Sigmoid colon (tissue), 7 donors: ENCODE measurements around the gene SLC38A3. TPM values are rescaled to one million over a fixed set of nuclear protein-coding genes. Genes with fewer than 3 reads are reported as not detected.

ENCODE experiments used
- DNase-seq: peaks from one replicate; pipeline ENCODE4 v3.0.0-alpha.2; 2019
- H3K27ac ChIP-seq, 4 donors: fragments of 200-600 bp; sonication (generic); one replicate each; pipeline ENCODE4 v1.5.1; 2016 to 2019; ENCODE audit warnings: mild to moderate bottlenecking in 1 of 4
- H3K27me3 ChIP-seq, 3 donors: fragments of 200-600 bp; sonication (generic); one replicate each; pipeline ENCODE4 v1.5.1; 2019; ENCODE audit warnings: mild to moderate bottlenecking in 1 of 3
- H3K36me3 ChIP-seq, 4 donors: fragments of 200-600 bp; sonication (generic); one replicate each; pipeline ENCODE4 v1.5.1; 2016 to 2019
- H3K4me1 ChIP-seq, 4 donors: fragments of 200-600 bp; sonication (generic); one replicate each; pipeline ENCODE4 v1.5.1; 2017 to 2019
- H3K4me3 ChIP-seq, 4 donors: fragments of 200-600 bp; sonication (generic); one replicate each; pipeline ENCODE4 v1.5.1; 2017 to 2019; ENCODE audit warnings: mild to moderate bottlenecking in 2 of 4, moderate library complexity in 1 of 4
- H3K9me3 ChIP-seq, 4 donors: fragments of 200-600 bp in 3 of 4; sonication (generic) in 3 of 4; one replicate each; pipeline versions ENCODE4 v1.5.1 to v1.6.1; 2013 to 2019
- CTCF ChIP-seq, 4 experiments: fragments of 450-650 bp in 3 of 4; fragments of 200-600 bp in 1 of 4; IDR thresholded peaks; one replicate each; pipeline ENCODE4 v1.5.1; 2016 to 2019; ENCODE audit warnings: antibody characterized with exemption in 4 of 4, mild to moderate bottlenecking in 3 of 4, moderate library complexity in 2 of 4
- EP300 ChIP-seq, 4 donors: sonication (generic); formaldehyde crosslinking; IDR thresholded peaks; one replicate each; pipeline ENCODE4 v1.6.1; 2017; ENCODE audit warnings: antibody characterized with exemption in 4 of 4
- POLR2A ChIP-seq, 2 donors: fragments of 450-650 bp; IDR thresholded peaks; one replicate each; pipeline ENCODE4 v1.6.1; 2016; ENCODE audit warnings: antibody characterized with exemption in 2 of 2, mild to moderate bottlenecking in 2 of 2, moderate library complexity in 2 of 2
- POLR2AphosphoS5 ChIP-seq, 4 donors: sonication (generic); formaldehyde crosslinking; IDR thresholded peaks; one replicate each; pipeline ENCODE4 v1.6.1; 2017; ENCODE audit warnings: antibody characterized with exemption in 4 of 4
- WGBS, 2 donors: extraction: QIAGEN DNeasy Blood & Tissue Kit; methylation state at CpG; one replicate each; pipeline ENCODE4 v1.1.7; 2013; 5-methylcytosine and 5-hydroxymethylcytosine counted together
- intact Hi-C: fragments of 100-400 bp; cut with DNase I; formaldehyde crosslinking; loops from one replicate; pipeline ENCODE4 v1.15.1; 2023
- polyA plus RNA-seq, 3 donors: library from polyadenylated mRNA; stranded (reverse); fragments of 200-250 nt; gene quantifications; one replicate each; pipeline ENCODE4 v1.2.3, GENCODE V29; 2013
- total RNA-seq, 4 donors: library from RNA; depleted of rRNA; stranded (reverse); fragments of >200 nt; gene quantifications; one replicate each; pipeline ENCODE4 v1.1.0, GENCODE V29; 2016
- donor health status: healthy with polysubstance abuse.
- donor health status: Bipolar disorder and iron deficiency.
- donor health status: healthy.

Gene SLC38A3
- total and polyA plus RNA-seq, 7 donors = 0.07 to 0.28 TPM; not detected in 5

GRCh38 chr3:50193286-50193685 lies 11.8 kb upstream of the SLC38A3 start:
- no peaks in the 10 kb centered on the region for H3K36me3 ChIP-seq
- H3K27me3 ChIP-seq = peaks cover 22 to 54% (median 33%) of the 10 kb centered on the region in 3 donors
- TF ChIP-seq EP300 (IDR thresholded peaks at IDR 0.05) (no peak), CTCF (IDR thresholded peaks at IDR 0.05) (no peak), POLR2AphosphoS5 (IDR thresholded peaks at IDR 0.05) (no peak), POLR2A (IDR thresholded peaks at IDR 0.05) (no peak)
- peaks cover 0 to 28% (median 25%) of the 10 kb centered on the region in 4 donors for H3K4me1 ChIP-seq
- no peak overlapping the region for H3K27ac ChIP-seq
- H3K4me3 ChIP-seq = no peak overlapping the region
- no peaks in the 10 kb centered on the region for H3K9me3 ChIP-seq
- 56 to 60% methylated on average over 36 of the region's 36 CpGs for WGBS, 2 donors
- no peak for DNase-seq
- intact Hi-C loops = loop anchor here (2.0 to 5.0 kb wide), 3 partner anchors 54 to 129 kb away; partner anchors contain the start of gene HYAL2

- intact Hi-C loops = loop anchor here (1.0 to 5.0 kb wide), 4 partner anchors 33 to 129 kb away; partner anchors contain the start of gene HYAL2
- TF ChIP-seq POLR2A (IDR thresholded peaks at IDR 0.05) (no peak), POLR2AphosphoS5 (IDR thresholded peaks at IDR 0.05) (no peak), EP300 (IDR thresholded peaks at IDR 0.05) (no peak), CTCF (IDR thresholded peaks at IDR 0.05) (no peak)
- WGBS, 2 donors = 38 to 53% methylated on average over 34 of the region's 34 CpGs
- Histone ChIP-seq H3K27ac (no peak overlapping the region), H3K9me3 (no peaks in the 10 kb centered on the region), H3K36me3 (no peaks in the 10 kb centered on the region), H3K4me1 (peaks cover 0 to 28% (median 25%) of the 10 kb centered on the region in 4 donors), H3K27me3 (peaks cover 22 to 58% (median 33%) of the 10 kb centered on the region in 3 donors), H3K4me3 (no peak overlapping the region)
- DNase-seq = no peak
These were observed 11.3 kb upstream of the SLC38A3 start for GRCh38 chr3:50193746-50194127.

GRCh38 chr3:50194128-50194902 lies 10.8 kb upstream of the SLC38A3 start:
- intact Hi-C loops = loop anchor here (1.0 to 5.0 kb wide), 2 partner anchors 32 to 128 kb away; partner anchors contain the start of gene HYAL2
- peak; percentile 81 for DNase-seq

GRCh38 chr3:50194903-50195500 lies 10.1 kb upstream of the SLC38A3 start:
- H3K9me3 ChIP-seq = no peaks in the 10 kb centered on the region
- peak overlapping the region in 1 of 4 donors; percentile 13 for H3K4me3 ChIP-seq
- no peak for DNase-seq
- peaks cover 22 to 67% (median 38%) of the 10 kb centered on the region in 3 donors for H3K27me3 ChIP-seq
- H3K36me3 ChIP-seq = no peaks in the 10 kb centered on the region
- 64% methylated on average over 14 of the region's 14 CpGs for WGBS, 2 donors
- intact Hi-C loops = loop anchor here (1.0 to 5.0 kb wide), 2 partner anchors 31 to 127 kb away; partner anchors contain the start of gene HYAL2
- no peak for TF ChIP-seq POLR2AphosphoS5 (IDR thresholded peaks at IDR 0.05)
- TF ChIP-seq CTCF (IDR thresholded peaks at IDR 0.05) = no peak
- TF ChIP-seq POLR2A (IDR thresholded peaks at IDR 0.05) = no peak
- no peak for TF ChIP-seq EP300 (IDR thresholded peaks at IDR 0.05)
- H3K27ac ChIP-seq = no peak overlapping the region
- H3K4me1 ChIP-seq = peaks cover 0 to 24% (median 24%) of the 10 kb centered on the region in 4 donors

More at GRCh38 chr3:50194128-50194902, 10.8 kb upstream of the SLC38A3 start:
- Histone ChIP-seq H3K4me3 (peak overlapping the region in 1 of 4 donors; percentile 13), H3K27ac (no peak overlapping the region), H3K4me1 (peaks cover 0 to 24% (median 24%) of the 10 kb centered on the region in 4 donors), H3K36me3 (no peaks in the 10 kb centered on the region), H3K27me3 (peaks cover 22 to 62% (median 33%) of the 10 kb centered on the region in 3 donors), H3K9me3 (no peaks in the 10 kb centered on the region)
- TF ChIP-seq POLR2A (IDR thresholded peaks at IDR 0.05) = no peak
- peak; percentile 65 to 87 (median 80) for TF ChIP-seq CTCF (IDR thresholded peaks at IDR 0.05)
- 12 to 18% methylated on average over 70 of the region's 70 CpGs for WGBS, 2 donors
